H9 (cell line): Measurements from ENCODE around the gene ZNF217. TPM values are rescaled to one million over a fixed set of nuclear protein-coding genes. Genes with fewer than 3 reads are reported as not detected.
A peak's percentile ranks its signal among the peaks of the same experiment; 100 is the strongest.

Source experiments
- DNase-seq: peaks from one replicate; pipeline ENCODE4 v3.0.0-alpha.2; 2017
- H2AFZ ChIP-seq: one replicate; pipeline ENCODE4 v1.6.1; 2013; ENCODE audit warnings: mild to moderate bottlenecking, low read length, control low read depth, moderate library complexity
- H2AK5ac ChIP-seq: 2 replicates; pipeline ENCODE4 v1.6.1; 2013; ENCODE audit warnings: low read length, control low read depth, mixed read lengths; ENCODE audit not compliant: insufficient read length
- H2BK120ac ChIP-seq: one replicate; pipeline ENCODE4 v1.6.1; 2013; ENCODE audit warnings: low read depth, mild to moderate bottlenecking, low read length, control low read depth, inconsistent platforms; ENCODE audit not compliant: poor library complexity, severe bottlenecking
- H2BK12ac ChIP-seq: 2 replicates; pipeline ENCODE4 v1.6.1; 2013; ENCODE audit warnings: low read length, control low read depth, mixed read lengths, low read depth; ENCODE audit not compliant: insufficient read length
- H2BK15ac ChIP-seq: 2 replicates; pipeline ENCODE4 v1.6.1; 2013; ENCODE audit warnings: low read depth, low read length, control low read depth
- H2BK20ac ChIP-seq: one replicate; pipeline ENCODE4 v1.6.1; 2013; ENCODE audit warnings: low read depth, mild to moderate bottlenecking, low read length, control low read depth, inconsistent platforms; ENCODE audit not compliant: poor library complexity, severe bottlenecking
- H2BK5ac ChIP-seq: 2 replicates; pipeline ENCODE4 v1.6.1; 2013; ENCODE audit warnings: low read length, control low read depth, mixed read lengths; ENCODE audit not compliant: insufficient read length
- H3K14ac ChIP-seq: 2 replicates; pipeline ENCODE4 v1.6.1; 2013; ENCODE audit warnings: low read length, control low read depth; ENCODE audit not compliant: insufficient read depth
- H3K18ac ChIP-seq: 2 replicates; pipeline ENCODE4 v1.6.1; 2013; ENCODE audit warnings: low read depth, mild to moderate bottlenecking, mixed read lengths, low read length, control low read depth; ENCODE audit not compliant: insufficient read length
- H3K23ac ChIP-seq: 2 replicates; pipeline ENCODE4 v1.6.1; 2013; ENCODE audit warnings: low read length, control low read depth, mixed read lengths, low read depth; ENCODE audit not compliant: insufficient read length
- H3K23me2 ChIP-seq: 2 replicates; pipeline ENCODE4 v1.6.1; 2013; ENCODE audit warnings: low read depth, mild to moderate bottlenecking, mixed read lengths, low read length, control low read depth; ENCODE audit not compliant: insufficient read length, poor library complexity, severe bottlenecking
- H3K27ac ChIP-seq: 2 replicates; pipeline ENCODE4 v1.5.1; 2013; ENCODE audit warnings: low read length, control low read depth, mixed read lengths, low read depth; ENCODE audit not compliant: insufficient read length
- H3K27me3 ChIP-seq: 2 replicates; pipeline ENCODE4 v1.6.1; 2013; ENCODE audit warnings: low read length, control low read depth, inconsistent platforms; ENCODE audit not compliant: insufficient read depth
- H3K4ac ChIP-seq: 2 replicates; pipeline ENCODE4 v1.6.1; 2013; ENCODE audit warnings: low read depth, mild to moderate bottlenecking, control low read depth, inconsistent platforms, low read length, moderate library complexity
- H3K4me1 ChIP-seq: 2 replicates; pipeline ENCODE4 v1.6.1; 2013; ENCODE audit warnings: low read length, control low read depth, inconsistent platforms; ENCODE audit not compliant: insufficient read depth
- H3K4me2 ChIP-seq: 2 replicates; pipeline ENCODE4 v1.6.1; 2013; ENCODE audit warnings: low read length, control low read depth, mixed read lengths; ENCODE audit not compliant: insufficient read length, insufficient read depth
- H3K56ac ChIP-seq: 2 replicates; pipeline ENCODE4 v1.6.1; 2013; ENCODE audit warnings: low read depth, mild to moderate bottlenecking, mixed read lengths, low read length, control low read depth; ENCODE audit not compliant: insufficient read length
- H3K79me1 ChIP-seq: 2 replicates; pipeline ENCODE4 v1.6.1; 2013; ENCODE audit warnings: low read depth, mild to moderate bottlenecking, moderate library complexity, low read length, control low read depth, inconsistent platforms; ENCODE audit not compliant: insufficient read depth, poor library complexity, severe bottlenecking
- H3K79me2 ChIP-seq: 2 replicates; pipeline ENCODE4 v1.6.1; 2013; ENCODE audit warnings: low read length, control low read depth, inconsistent platforms; ENCODE audit not compliant: insufficient read depth
- H3K9ac ChIP-seq: 2 replicates; pipeline ENCODE4 v1.6.1; 2013; ENCODE audit warnings: low read length, control low read depth, mixed read lengths; ENCODE audit not compliant: insufficient read length; ENCODE audit errors: extremely low read depth
- H3K9me3 ChIP-seq: one replicate; pipeline ENCODE4 v1.6.1; 2013; ENCODE audit warnings: low read depth, low read length, inconsistent platforms; ENCODE audit not compliant: control insufficient read depth
- H3T11ph ChIP-seq: one replicate; pipeline ENCODE4 v1.6.1; 2013; ENCODE audit warnings: mild to moderate bottlenecking, low read length, control low read depth, inconsistent platforms
- H4K20me1 ChIP-seq: one replicate; pipeline ENCODE4 v1.6.1; 2013; ENCODE audit not compliant: control insufficient read depth, insufficient read length, insufficient read depth
- H4K5ac ChIP-seq: 2 replicates; pipeline ENCODE4 v1.6.1; 2013; ENCODE audit warnings: low read depth, mild to moderate bottlenecking, mixed read lengths, low read length, control low read depth; ENCODE audit not compliant: insufficient read length
- H4K8ac ChIP-seq: replicated peaks from 2 replicates; pipeline ENCODE4 v1.6.1; 2013; ENCODE audit warnings: low read length, control low read depth, mixed read lengths, low read depth; ENCODE audit not compliant: insufficient read length
- H4K91ac ChIP-seq: 2 replicates; pipeline ENCODE4 v1.6.1; 2013; ENCODE audit warnings: low read depth, mild to moderate bottlenecking, moderate library complexity, mixed read lengths, low read length, control low read depth; ENCODE audit not compliant: insufficient read length
- H3K27ac Mint-ChIP-seq, 3 experiments: 2 replicates in 2 of 3; 3 replicates in 1 of 3; pipeline ENCODE4 v1.8.0; 2020 to 2021; ENCODE audit warnings: mixed read lengths in 3 of 3, mild to moderate bottlenecking in 1 of 3, moderate library complexity in 1 of 3
- H3K27me3 Mint-ChIP-seq: 2 replicates; pipeline ENCODE4 v1.8.0; 2021; ENCODE audit warnings: low read depth, mild to moderate bottlenecking, moderate library complexity, mixed read lengths
- H3K36me3 Mint-ChIP-seq, 3 experiments: 2 replicates in 2 of 3; 3 replicates in 1 of 3; pipeline ENCODE4 v1.8.0; 2020 to 2021; ENCODE audit warnings: low read depth in 3 of 3, mixed read lengths in 3 of 3; ENCODE audit not compliant: insufficient read depth in 1 of 3
- H3K4me1 Mint-ChIP-seq, 2 experiments: 2 replicates each; pipeline ENCODE4 v1.8.0; 2020; ENCODE audit warnings: mixed read lengths in 2 of 2
- H3K4me3 Mint-ChIP-seq, 2 experiments: 2 replicates in 1 of 2; 3 replicates in 1 of 2; pipeline ENCODE4 v1.8.0; 2020 to 2021; ENCODE audit warnings: mild to moderate bottlenecking in 2 of 2, mixed read lengths in 2 of 2, moderate library complexity in 1 of 2
- H3K9me3 Mint-ChIP-seq, 2 experiments: 2 replicates in 1 of 2; 3 replicates in 1 of 2; pipeline ENCODE4 v1.8.0; 2020; ENCODE audit warnings: mild to moderate bottlenecking in 2 of 2, mixed read lengths in 2 of 2, moderate library complexity in 1 of 2
- WGBS: extraction: QIAGEN DNeasy Blood & Tissue Kit; methylation state at CpG from one replicate; pipeline ENCODE4 v1.1.7; 2013; ENCODE audit warnings: missing lambda C conversion rate, low lambda C conversion rate, mixed read lengths; ENCODE audit not compliant: insufficient read length; ENCODE audit errors: extremely low coverage; 5-methylcytosine and 5-hydroxymethylcytosine counted together
- total RNA-seq: library from RNA; stranded (reverse); gene quantifications from 2 replicates; pipeline ENCODE4 v1.2.1, GENCODE V29; 2021
- TF ChIP-seq, protein P1 (sequence below): fragments of 200-600 bp; sonication (generic); conservative IDR thresholded peaks from 3 replicates; pipeline ENCODE4 v1.8.0; 2021; ENCODE audit warnings: antibody characterized with exemption, mild to moderate bottlenecking

Gene ZNF217
- total RNA-seq, 1 experiment from 2014 or later: 82.8 TPM

DNA sequence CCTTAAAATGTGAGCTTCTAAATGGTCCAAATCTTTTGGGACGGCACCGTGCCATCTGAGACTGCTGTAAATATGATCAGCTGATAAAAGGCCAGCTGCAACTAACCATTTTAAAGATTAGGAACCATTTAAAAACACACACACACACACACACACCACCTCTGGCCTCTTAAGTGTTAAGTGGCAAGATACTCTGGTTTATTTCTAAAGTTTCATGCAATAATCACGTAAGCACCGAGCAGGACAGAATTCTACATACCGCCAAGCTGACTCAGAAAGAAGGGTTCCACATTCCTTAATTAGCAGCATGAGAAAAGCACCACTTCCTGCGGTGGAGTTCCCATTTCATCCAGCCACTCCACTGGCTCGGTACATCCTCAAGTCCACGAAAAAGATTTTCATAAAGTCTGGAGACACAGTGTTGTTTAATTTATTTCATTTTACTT, 17.8 kb upstream of the ZNF217 start:
- no peaks in the 10 kb centered on the region for H3K36me3 Mint-ChIP-seq
- H3K27ac Mint-ChIP-seq: peak overlapping the region in 2 of 3 experiments; percentile 58 to 82; a peak in 2 of 7 replicates
- no peaks in the 10 kb centered on the region for H3K9me3 Mint-ChIP-seq
- Histone ChIP-seq H3K79me1 (no peaks in the 10 kb centered on the region), H3K27ac (peak overlapping the region; percentile 36), H2AK5ac (no peak overlapping the region), H3K23me2 (no peaks in the 10 kb centered on the region), H4K91ac (no peak overlapping the region), H2BK15ac (no peak overlapping the region), H3K4ac (no peak overlapping the region), H3T11ph (no peak overlapping the region), H3K79me2 (no peaks in the 10 kb centered on the region), H2BK20ac (no peak overlapping the region), H3K23ac (no peak overlapping the region), H3K14ac (no peak overlapping the region), H4K5ac (no peak overlapping the region), H3K56ac (no peak overlapping the region), H2AFZ (peak overlapping the region; percentile 77), H2BK5ac (no peak overlapping the region), H3K9ac (no peak overlapping the region), H3K9me3 (no peaks in the 10 kb centered on the region), H3K4me2 (no peak overlapping the region), H4K8ac (no peak overlapping the region), H2BK12ac (peak overlapping the region; percentile 21), H3K18ac (no peak overlapping the region), H4K20me1 (no peaks in the 10 kb centered on the region), H2BK120ac (no peak overlapping the region), H3K27me3 (no peaks in the 10 kb centered on the region), H3K4me1 (peaks cover 4% of the 10 kb centered on the region; the same call in 1 of the 2 replicates)
- H3K4me1 Mint-ChIP-seq: peaks cover 37 to 39% of the 10 kb centered on the region in 2 experiments
- TF ChIP-seq, protein P1, sequence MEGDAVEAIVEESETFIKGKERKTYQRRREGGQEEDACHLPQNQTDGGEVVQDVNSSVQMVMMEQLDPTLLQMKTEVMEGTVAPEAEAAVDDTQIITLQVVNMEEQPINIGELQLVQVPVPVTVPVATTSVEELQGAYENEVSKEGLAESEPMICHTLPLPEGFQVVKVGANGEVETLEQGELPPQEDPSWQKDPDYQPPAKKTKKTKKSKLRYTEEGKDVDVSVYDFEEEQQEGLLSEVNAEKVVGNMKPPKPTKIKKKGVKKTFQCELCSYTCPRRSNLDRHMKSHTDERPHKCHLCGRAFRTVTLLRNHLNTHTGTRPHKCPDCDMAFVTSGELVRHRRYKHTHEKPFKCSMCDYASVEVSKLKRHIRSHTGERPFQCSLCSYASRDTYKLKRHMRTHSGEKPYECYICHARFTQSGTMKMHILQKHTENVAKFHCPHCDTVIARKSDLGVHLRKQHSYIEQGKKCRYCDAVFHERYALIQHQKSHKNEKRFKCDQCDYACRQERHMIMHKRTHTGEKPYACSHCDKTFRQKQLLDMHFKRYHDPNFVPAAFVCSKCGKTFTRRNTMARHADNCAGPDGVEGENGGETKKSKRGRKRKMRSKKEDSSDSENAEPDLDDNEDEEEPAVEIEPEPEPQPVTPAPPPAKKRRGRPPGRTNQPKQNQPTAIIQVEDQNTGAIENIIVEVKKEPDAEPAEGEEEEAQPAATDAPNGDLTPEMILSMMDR: no peak
- WGBS: no CpG with 5 or more reads among the region's 8 CpGs
- no peaks in the 10 kb centered on the region for H3K27me3 Mint-ChIP-seq
- no peak for DNase-seq
- no peak overlapping the region; a peak in 1 of 5 replicates for H3K4me3 Mint-ChIP-seq
